ENCODE results near the gene MTCL1.

The MTCL1 gene

GRCh38 chr18:8839281-8839680 is 133.9 kb downstream of the MTCL1 start:
- Histone ChIP-seq H3K9ac (ENCODE audit: low read depth, low read length, poor library complexity, severe bottlenecking) (no peak overlapping the region), H3K27me3 (ENCODE audit: insufficient read depth, low read length, poor library complexity, severe bottlenecking) (no peaks in the 10 kb centered on the region), H3K9me3 (ENCODE audit: insufficient read depth, low read depth, low read length) (peaks cover 6% of the 10 kb centered on the region; the same call in 1 of the 2 replicates), H3K4me3 (ENCODE audit: low read length, poor library complexity, severe bottlenecking) (no peak overlapping the region), H3K4me1 (ENCODE audit: insufficient read depth, low read length, poor library complexity, severe bottlenecking) (peaks cover 28% of the 10 kb centered on the region), H4K20me1 (ENCODE audit: insufficient read depth, low read length, poor library complexity, severe bottlenecking) (no peaks in the 10 kb centered on the region), H3K36me3 (ENCODE audit: insufficient read depth, low read length) (no peaks in the 10 kb centered on the region), H3K79me2 (ENCODE audit: insufficient read depth, low read length) (no peaks in the 10 kb centered on the region), H3K4me2 (ENCODE audit: low read depth, low read length, poor library complexity, severe bottlenecking) (no peak overlapping the region), H2AFZ (ENCODE audit: low read length) (no peak overlapping the region), H3F3A (ENCODE audit: low read depth) (no peaks in the 10 kb centered on the region), H3K9me2 (replicated peaks; ENCODE audit: low read depth, low read length) (no peaks in the 10 kb centered on the region)
- no peak for TF ChIP-seq CTCF (conservative IDR thresholded peaks at IDR 0.05; ENCODE audit: low read length)
- TF ChIP-seq EZH2phosphoT487 (IDR thresholded peaks at IDR 0.05; ENCODE audit: borderline replicate concordance), result no peak

- H2AFZ ChIP-seq (ENCODE audit: low read length), result no peak overlapping the region
- H3K9me3 ChIP-seq (ENCODE audit: insufficient read depth, low read depth, low read length), result peaks cover 3% of the 10 kb centered on the region; the same call in 1 of the 2 replicates
- no peaks in the 10 kb centered on the region for H3K9me2 ChIP-seq (replicated peaks; ENCODE audit: low read depth, low read length)
- no peak overlapping the region for H3K4me3 ChIP-seq (ENCODE audit: low read length, poor library complexity, severe bottlenecking)
- H3K27me3 ChIP-seq (ENCODE audit: insufficient read depth, low read length, poor library complexity, severe bottlenecking), result no peaks in the 10 kb centered on the region
- H3K4me2 ChIP-seq (ENCODE audit: low read depth, low read length, poor library complexity, severe bottlenecking), result no peak overlapping the region
- H3K36me3 ChIP-seq (ENCODE audit: insufficient read depth, low read length), result no peaks in the 10 kb centered on the region
- H3K4me1 ChIP-seq (ENCODE audit: insufficient read depth, low read length, poor library complexity, severe bottlenecking), result peaks cover 25% of the 10 kb centered on the region
- no peaks in the 10 kb centered on the region for H4K20me1 ChIP-seq (ENCODE audit: insufficient read depth, low read length, poor library complexity, severe bottlenecking)
- H3F3A ChIP-seq (ENCODE audit: low read depth), result no peaks in the 10 kb centered on the region
- H3K9ac ChIP-seq (ENCODE audit: low read depth, low read length, poor library complexity, severe bottlenecking), result no peak overlapping the region
- no peaks in the 10 kb centered on the region for H3K79me2 ChIP-seq (ENCODE audit: insufficient read depth, low read length)
- TF ChIP-seq EZH2phosphoT487 (IDR thresholded peaks at IDR 0.05; ENCODE audit: borderline replicate concordance), result no peak
- TF ChIP-seq CTCF (conservative IDR thresholded peaks at IDR 0.05; ENCODE audit: low read length), result no peak
Observed at GRCh38 chr18:8841781-8842485, 136.6 kb downstream of the MTCL1 start.

- H3K4me1 ChIP-seq (ENCODE audit: insufficient read depth, low read length, poor library complexity, severe bottlenecking), result peaks cover 25% of the 10 kb centered on the region
- no peak for TF ChIP-seq CTCF (conservative IDR thresholded peaks at IDR 0.05; ENCODE audit: low read length)
- no peak for TF ChIP-seq EZH2phosphoT487 (IDR thresholded peaks at IDR 0.05; ENCODE audit: borderline replicate concordance)
- no peaks in the 10 kb centered on the region for H3F3A ChIP-seq (ENCODE audit: low read depth)
- no peaks in the 10 kb centered on the region for H3K27me3 ChIP-seq (ENCODE audit: insufficient read depth, low read length, poor library complexity, severe bottlenecking)
- no peak overlapping the region for H3K4me2 ChIP-seq (ENCODE audit: low read depth, low read length, poor library complexity, severe bottlenecking)
- no peak overlapping the region for H2AFZ ChIP-seq (ENCODE audit: low read length)
- no peaks in the 10 kb centered on the region for H3K9me2 ChIP-seq (replicated peaks; ENCODE audit: low read depth, low read length)
- H3K9me3 ChIP-seq (ENCODE audit: insufficient read depth, low read depth, low read length), result no peaks in the 10 kb centered on the region; the same call in 1 of the 2 replicates
- no peaks in the 10 kb centered on the region for H3K79me2 ChIP-seq (ENCODE audit: insufficient read depth, low read length)
- no peak overlapping the region for H3K4me3 ChIP-seq (ENCODE audit: low read length, poor library complexity, severe bottlenecking)
- no peaks in the 10 kb centered on the region for H3K36me3 ChIP-seq (ENCODE audit: insufficient read depth, low read length)
- H4K20me1 ChIP-seq (ENCODE audit: insufficient read depth, low read length, poor library complexity, severe bottlenecking), result no peaks in the 10 kb centered on the region
- no peak overlapping the region for H3K9ac ChIP-seq (ENCODE audit: low read depth, low read length, poor library complexity, severe bottlenecking)
Observed at GRCh38 chr18:8842506-8842905, 137.2 kb downstream of the MTCL1 start.

All from Loucy (cell line).